K562 (cell line): Measurements from ENCODE around the gene ULBP1. TPM values are rescaled to one million over a fixed set of nuclear protein-coding genes. Genes with fewer than 3 reads are reported as not detected.

Experiments
- KDM5B ChIP-seq: fragments of 200-600 bp; sonication (generic); IDR thresholded peaks from 2 replicates; pipeline ENCODE4 v1.6.1; 2012; ENCODE audit warnings: low read depth, mild to moderate bottlenecking, moderate library complexity, low read length, control low read depth, inconsistent platforms; ENCODE audit not compliant: insufficient replicate concordance
- MBD2 ChIP-seq: sonication (generic); IDR thresholded peaks from 2 replicates; pipeline ENCODE4 v1.6.1; 2016; ENCODE audit warnings: low read depth, borderline replicate concordance
- NFIC ChIP-seq: fragments of 450-650 bp; IDR thresholded peaks from 2 replicates; pipeline ENCODE4 v1.6.1; 2017; ENCODE audit warnings: mild to moderate bottlenecking, inconsistent platforms
- RBBP5 ChIP-seq: fragments of 200-600 bp; sonication (generic); IDR thresholded peaks from 2 replicates; pipeline ENCODE4 v1.6.1; 2012; ENCODE audit warnings: borderline replicate concordance, mild to moderate bottlenecking, low read length, control low read depth, inconsistent platforms; ENCODE audit not compliant: insufficient read depth, poor library complexity, severe bottlenecking
- SRSF3 ChIP-seq: fragments of 200-400 bp; formaldehyde crosslinking; IDR thresholded peaks from 2 replicates; pipeline ENCODE4 v1.6.1; 2016; ENCODE audit warnings: mild to moderate bottlenecking, low read length, moderate library complexity; ENCODE audit not compliant: insufficient read depth
- ZFX ChIP-seq: sonication (generic); formaldehyde crosslinking; IDR thresholded peaks from 2 replicates; pipeline ENCODE4 v1.8.0; 2022; ENCODE audit warnings: mild to moderate bottlenecking, missing genetic modification reagents, moderate library complexity
- ZNF408 ChIP-seq: fragments of 250-450 bp; sonication (Bioruptor Pico); IDR thresholded peaks from 2 replicates; pipeline ENCODE4 v1.4.0; 2020; ENCODE audit warnings: low read depth, mild to moderate bottlenecking, moderate library complexity
- polyA plus RNA-seq, 8 experiments: library from polyadenylated mRNA; depleted of rRNA in 4 of 8; stranded (reverse) in 5 of 8; unstranded in 3 of 8; fragments of >200 nt; fragmentation: Nextera tagmentation in 2 of 8; fragmentation: Illumina TruSeq in 1 of 8; extraction: Ambion mirVana in 2 of 8; extraction: Trizol in 1 of 8; gene quantifications; 2 replicates each; pipeline versions ENCODE4 v1.2.1 to v1.2.3, GENCODE V29; 2011 to 2014; ENCODE audit warnings: inconsistent platforms in 1 of 8, missing spikeins in 1 of 8
- total RNA-seq, 7 experiments: library from RNA; depleted of rRNA in 6 of 7; stranded (reverse); fragments of >200 nt in 6 of 7; fragmentation: Illumina TruSeq in 2 of 7; extraction: Trizol in 2 of 7; gene quantifications; 2 replicates each; pipeline versions ENCODE4 v1.2.1 to v1.2.3, GENCODE V29; 2011 to 2021; ENCODE audit warnings: low replicate concordance in 1 of 7
- TF ChIP-seq, protein P1 (sequence below): fragments of 250-450 bp; sonication (Bioruptor Pico); IDR thresholded peaks from 2 replicates; pipeline ENCODE4 v1.4.0; 2020
- TF ChIP-seq, protein P2 (sequence below): fragments of 250-450 bp; sonication (Bioruptor Pico); IDR thresholded peaks from 2 replicates; pipeline ENCODE4 v1.8.0; 2022; ENCODE audit warnings: inconsistent platforms, mild to moderate bottlenecking, moderate library complexity, borderline replicate concordance
- TF ChIP-seq, protein P3 (sequence below): sonication (generic); formaldehyde crosslinking; IDR thresholded peaks from 2 replicates; pipeline ENCODE4 v1.8.0; 2022; ENCODE audit warnings: mild to moderate bottlenecking, missing genetic modification reagents, borderline replicate concordance
- TF ChIP-seq, protein P4 (sequence below): fragments of 450-650 bp; formaldehyde crosslinking; IDR thresholded peaks from 2 replicates; pipeline ENCODE4 v1.4.0; 2020; ENCODE audit warnings: mild to moderate bottlenecking
- TF ChIP-seq, protein P5 (sequence below): fragments of 250-450 bp; sonication (Bioruptor Pico); IDR thresholded peaks from 2 replicates; pipeline ENCODE4 v1.5.0; 2021; ENCODE audit warnings: mild to moderate bottlenecking, borderline replicate concordance
- TF ChIP-seq, protein P6 (sequence below): fragments of 450-650 bp; IDR thresholded peaks from 2 replicates; pipeline ENCODE4 v1.6.1; 2014; ENCODE audit warnings: low read depth, mild to moderate bottlenecking, moderate library complexity, borderline replicate concordance

ULBP1 gene
- total and polyA plus RNA-seq, 9 of the 15 experiments (the other 6 are each of a cell fraction or from before 2014, with no cell fraction given), result 0.33 to 6.0 (median 2.5) TPM

DNA sequence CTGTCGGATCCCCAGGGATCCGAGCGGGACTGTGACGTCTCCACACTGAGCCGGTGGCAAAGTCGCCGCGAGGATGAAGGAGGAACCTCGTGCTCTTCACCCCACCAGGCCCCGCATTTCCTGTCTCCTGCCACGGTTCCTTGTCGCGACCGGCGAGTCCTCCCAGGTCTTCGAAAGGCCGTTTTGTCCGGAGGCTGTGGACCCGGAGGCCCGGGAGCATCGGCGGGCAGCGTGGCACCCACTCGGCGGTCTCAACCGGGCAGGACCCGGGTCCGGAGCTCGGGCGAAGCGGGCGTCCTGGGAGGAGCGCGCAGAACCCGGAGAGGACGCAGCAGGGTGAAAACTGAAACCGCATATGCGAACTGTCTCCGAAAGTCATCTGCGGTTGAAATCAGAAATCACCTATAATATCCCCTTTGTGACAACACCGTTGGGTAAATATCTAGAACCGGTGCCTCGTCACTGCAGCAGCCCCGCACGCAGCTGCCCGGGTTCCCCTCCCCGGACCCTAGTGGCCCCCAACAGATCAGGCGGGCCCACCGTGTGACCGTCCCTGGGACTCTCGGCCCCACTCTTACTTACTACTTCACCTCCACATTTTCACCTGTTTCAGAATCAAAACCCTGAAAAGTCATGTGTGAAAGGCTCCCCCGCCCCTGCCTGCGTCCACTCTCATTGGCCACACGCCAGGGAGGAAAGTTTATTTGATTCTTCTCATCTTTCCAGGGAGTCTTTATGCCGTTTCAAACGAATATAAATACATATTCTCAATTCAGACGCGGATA lies 25.0 kb upstream of the ULBP1 start (continued):
- TF ChIP-seq, protein P1, sequence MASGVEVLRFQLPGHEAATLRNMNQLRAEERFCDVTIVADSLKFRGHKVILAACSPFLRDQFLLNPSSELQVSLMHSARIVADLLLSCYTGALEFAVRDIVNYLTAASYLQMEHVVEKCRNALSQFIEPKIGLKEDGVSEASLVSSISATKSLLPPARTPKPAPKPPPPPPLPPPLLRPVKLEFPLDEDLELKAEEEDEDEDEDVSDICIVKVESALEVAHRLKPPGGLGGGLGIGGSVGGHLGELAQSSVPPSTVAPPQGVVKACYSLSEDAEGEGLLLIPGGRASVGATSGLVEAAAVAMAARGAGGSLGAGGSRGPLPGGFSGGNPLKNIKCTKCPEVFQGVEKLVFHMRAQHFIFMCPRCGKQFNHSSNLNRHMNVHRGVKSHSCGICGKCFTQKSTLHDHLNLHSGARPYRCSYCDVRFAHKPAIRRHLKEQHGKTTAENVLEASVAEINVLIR (CRISPR knock-in tag), result no peak
- TF ChIP-seq, protein P2, sequence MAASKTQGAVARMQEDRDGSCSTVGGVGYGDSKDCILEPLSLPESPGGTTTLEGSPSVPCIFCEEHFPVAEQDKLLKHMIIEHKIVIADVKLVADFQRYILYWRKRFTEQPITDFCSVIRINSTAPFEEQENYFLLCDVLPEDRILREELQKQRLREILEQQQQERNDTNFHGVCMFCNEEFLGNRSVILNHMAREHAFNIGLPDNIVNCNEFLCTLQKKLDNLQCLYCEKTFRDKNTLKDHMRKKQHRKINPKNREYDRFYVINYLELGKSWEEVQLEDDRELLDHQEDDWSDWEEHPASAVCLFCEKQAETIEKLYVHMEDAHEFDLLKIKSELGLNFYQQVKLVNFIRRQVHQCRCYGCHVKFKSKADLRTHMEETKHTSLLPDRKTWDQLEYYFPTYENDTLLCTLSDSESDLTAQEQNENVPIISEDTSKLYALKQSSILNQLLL (CRISPR knock-in tag), result no peak
- no peak for TF ChIP-seq ZNF408 (CRISPR knock-in tag)
- peak; percentile 73 for TF ChIP-seq NFIC
- no peak for TF ChIP-seq SRSF3
- TF ChIP-seq, protein P3, sequence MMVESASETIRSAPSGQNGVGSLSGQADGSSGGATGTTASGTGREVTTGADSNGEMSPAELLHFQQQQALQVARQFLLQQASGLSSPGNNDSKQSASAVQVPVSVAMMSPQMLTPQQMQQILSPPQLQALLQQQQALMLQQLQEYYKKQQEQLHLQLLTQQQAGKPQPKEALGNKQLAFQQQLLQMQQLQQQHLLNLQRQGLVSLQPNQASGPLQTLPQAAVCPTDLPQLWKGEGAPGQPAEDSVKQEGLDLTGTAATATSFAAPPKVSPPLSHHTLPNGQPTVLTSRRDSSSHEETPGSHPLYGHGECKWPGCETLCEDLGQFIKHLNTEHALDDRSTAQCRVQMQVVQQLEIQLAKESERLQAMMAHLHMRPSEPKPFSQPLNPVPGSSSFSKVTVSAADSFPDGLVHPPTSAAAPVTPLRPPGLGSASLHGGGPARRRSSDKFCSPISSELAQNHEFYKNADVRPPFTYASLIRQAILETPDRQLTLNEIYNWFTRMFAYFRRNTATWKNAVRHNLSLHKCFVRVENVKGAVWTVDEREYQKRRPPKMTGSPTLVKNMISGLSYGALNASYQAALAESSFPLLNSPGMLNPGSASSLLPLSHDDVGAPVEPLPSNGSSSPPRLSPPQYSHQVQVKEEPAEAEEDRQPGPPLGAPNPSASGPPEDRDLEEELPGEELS (CRISPR knock-in tag), result no peak
- peak; percentile 39; the same call in 1 of the 2 replicates for TF ChIP-seq ZFX
- TF ChIP-seq, protein P4, sequence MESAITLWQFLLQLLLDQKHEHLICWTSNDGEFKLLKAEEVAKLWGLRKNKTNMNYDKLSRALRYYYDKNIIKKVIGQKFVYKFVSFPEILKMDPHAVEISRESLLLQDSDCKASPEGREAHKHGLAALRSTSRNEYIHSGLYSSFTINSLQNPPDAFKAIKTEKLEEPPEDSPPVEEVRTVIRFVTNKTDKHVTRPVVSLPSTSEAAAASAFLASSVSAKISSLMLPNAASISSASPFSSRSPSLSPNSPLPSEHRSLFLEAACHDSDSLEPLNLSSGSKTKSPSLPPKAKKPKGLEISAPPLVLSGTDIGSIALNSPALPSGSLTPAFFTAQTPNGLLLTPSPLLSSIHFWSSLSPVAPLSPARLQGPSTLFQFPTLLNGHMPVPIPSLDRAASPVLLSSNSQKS, result no peak
- TF ChIP-seq MBD2, result no peak
- TF ChIP-seq RBBP5, result no peak
- TF ChIP-seq, protein P5, sequence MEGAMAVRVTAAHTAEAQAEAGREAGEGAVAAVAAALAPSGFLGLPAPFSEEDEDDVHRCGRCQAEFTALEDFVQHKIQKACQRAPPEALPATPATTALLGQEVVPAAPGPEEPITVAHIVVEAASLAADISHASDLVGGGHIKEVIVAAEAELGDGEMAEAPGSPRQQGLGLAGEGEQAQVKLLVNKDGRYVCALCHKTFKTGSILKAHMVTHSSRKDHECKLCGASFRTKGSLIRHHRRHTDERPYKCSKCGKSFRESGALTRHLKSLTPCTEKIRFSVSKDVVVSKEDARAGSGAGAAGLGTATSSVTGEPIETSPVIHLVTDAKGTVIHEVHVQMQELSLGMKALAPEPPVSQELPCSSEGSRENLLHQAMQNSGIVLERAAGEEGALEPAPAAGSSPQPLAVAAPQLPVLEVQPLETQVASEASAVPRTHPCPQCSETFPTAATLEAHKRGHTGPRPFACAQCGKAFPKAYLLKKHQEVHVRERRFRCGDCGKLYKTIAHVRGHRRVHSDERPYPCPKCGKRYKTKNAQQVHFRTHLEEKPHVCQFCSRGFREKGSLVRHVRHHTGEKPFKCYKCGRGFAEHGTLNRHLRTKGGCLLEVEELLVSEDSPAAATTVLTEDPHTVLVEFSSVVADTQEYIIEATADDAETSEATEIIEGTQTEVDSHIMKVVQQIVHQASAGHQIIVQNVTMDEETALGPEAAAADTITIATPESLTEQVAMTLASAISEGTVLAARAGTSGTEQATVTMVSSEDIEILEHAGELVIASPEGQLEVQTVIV (CRISPR knock-in tag), result no peak
- peak; percentile 35 for TF ChIP-seq KDM5B
- TF ChIP-seq, protein P6, sequence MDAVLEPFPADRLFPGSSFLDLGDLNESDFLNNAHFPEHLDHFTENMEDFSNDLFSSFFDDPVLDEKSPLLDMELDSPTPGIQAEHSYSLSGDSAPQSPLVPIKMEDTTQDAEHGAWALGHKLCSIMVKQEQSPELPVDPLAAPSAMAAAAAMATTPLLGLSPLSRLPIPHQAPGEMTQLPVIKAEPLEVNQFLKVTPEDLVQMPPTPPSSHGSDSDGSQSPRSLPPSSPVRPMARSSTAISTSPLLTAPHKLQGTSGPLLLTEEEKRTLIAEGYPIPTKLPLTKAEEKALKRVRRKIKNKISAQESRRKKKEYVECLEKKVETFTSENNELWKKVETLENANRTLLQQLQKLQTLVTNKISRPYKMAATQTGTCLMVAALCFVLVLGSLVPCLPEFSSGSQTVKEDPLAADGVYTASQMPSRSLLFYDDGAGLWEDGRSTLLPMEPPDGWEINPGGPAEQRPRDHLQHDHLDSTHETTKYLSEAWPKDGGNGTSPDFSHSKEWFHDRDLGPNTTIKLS, result 0 out of 2 replicates have a peak, but pooled peaks have one; percentile 17
